ENCODE results near the gene TMEM59L. TPM values are rescaled to one million over a fixed set of nuclear protein-coding genes. Genes with fewer than 3 reads are reported as not detected.
A peak's percentile ranks its signal among the peaks of the same experiment; 100 is the strongest.

TMEM59L gene
- total RNA-seq, 1 donor from 2014 or later = 9.4 TPM

DNA sequence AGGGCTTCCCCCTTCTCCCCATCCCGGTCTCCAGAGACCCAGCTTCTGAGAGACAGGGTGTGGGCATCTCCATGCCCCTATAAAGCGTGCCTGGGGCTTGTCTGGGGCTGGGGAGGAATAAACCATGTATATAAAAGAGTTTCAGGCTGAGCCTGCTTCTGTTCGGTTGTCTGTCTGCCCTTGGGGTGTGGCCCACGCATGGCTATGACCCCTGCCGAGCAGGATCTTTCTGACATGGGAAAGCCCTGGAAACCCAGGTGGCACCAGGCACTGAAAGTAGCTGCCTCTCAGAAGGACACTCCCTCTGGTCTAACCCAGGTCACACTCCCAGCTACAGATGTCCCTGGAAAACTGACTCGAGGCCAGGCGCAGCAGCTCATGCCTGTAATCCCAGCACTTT, 8.2 kb downstream of the TMEM59L start:
- no peak overlapping the region for H3K27ac Mint-ChIP-seq
- H3K27me3 Mint-ChIP-seq = peaks cover 13% of the 10 kb centered on the region
- no peaks in the 10 kb centered on the region for H3K36me3 Mint-ChIP-seq
- H3K4me1 Mint-ChIP-seq (ENCODE audit: unreplicated experiment) = no peaks in the 10 kb centered on the region
- H3K4me3 Mint-ChIP-seq = no peak overlapping the region
- TF ChIP-seq, protein P1, sequence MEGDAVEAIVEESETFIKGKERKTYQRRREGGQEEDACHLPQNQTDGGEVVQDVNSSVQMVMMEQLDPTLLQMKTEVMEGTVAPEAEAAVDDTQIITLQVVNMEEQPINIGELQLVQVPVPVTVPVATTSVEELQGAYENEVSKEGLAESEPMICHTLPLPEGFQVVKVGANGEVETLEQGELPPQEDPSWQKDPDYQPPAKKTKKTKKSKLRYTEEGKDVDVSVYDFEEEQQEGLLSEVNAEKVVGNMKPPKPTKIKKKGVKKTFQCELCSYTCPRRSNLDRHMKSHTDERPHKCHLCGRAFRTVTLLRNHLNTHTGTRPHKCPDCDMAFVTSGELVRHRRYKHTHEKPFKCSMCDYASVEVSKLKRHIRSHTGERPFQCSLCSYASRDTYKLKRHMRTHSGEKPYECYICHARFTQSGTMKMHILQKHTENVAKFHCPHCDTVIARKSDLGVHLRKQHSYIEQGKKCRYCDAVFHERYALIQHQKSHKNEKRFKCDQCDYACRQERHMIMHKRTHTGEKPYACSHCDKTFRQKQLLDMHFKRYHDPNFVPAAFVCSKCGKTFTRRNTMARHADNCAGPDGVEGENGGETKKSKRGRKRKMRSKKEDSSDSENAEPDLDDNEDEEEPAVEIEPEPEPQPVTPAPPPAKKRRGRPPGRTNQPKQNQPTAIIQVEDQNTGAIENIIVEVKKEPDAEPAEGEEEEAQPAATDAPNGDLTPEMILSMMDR (conservative IDR thresholded peaks at IDR 0.05) = no peak
- DNase-seq (ENCODE audit: extremely low spot score, unreplicated experiment) = no peak
- H3K9me3 Mint-ChIP-seq = peaks cover 5% of the 10 kb centered on the region

DNA sequence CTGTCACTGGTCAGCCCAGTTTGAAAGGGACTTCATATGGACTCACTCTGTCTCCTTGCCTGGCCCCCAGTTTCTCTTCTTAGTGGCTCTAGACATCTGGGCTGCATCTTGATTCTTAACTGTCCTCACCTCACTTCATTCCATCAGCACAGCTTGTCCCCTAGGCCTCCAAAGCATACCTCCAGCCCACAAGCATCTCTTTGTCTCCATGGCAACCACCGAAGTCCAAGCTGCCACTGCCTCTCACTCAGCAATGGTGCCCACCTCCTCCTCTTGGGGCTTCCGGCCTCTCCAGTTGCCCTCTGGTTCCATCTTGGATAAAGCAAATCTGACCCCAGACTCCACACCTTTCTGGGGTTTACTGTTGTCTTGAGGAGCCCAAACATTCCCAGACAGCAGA, 14.2 kb downstream of the TMEM59L start:
- TF ChIP-seq, protein P1 (conservative IDR thresholded peaks at IDR 0.05) = no peak
- Mint-ChIP-seq H3K27me3 (peaks cover 18% of the 10 kb centered on the region), H3K36me3 (no peaks in the 10 kb centered on the region), H3K4me1 (ENCODE audit: unreplicated experiment) (no peaks in the 10 kb centered on the region), H3K4me3 (no peak overlapping the region), H3K9me3 (peaks cover 6% of the 10 kb centered on the region), H3K27ac (no peak overlapping the region)
- DNase-seq (ENCODE audit: extremely low spot score, unreplicated experiment) = no peak

DNA sequence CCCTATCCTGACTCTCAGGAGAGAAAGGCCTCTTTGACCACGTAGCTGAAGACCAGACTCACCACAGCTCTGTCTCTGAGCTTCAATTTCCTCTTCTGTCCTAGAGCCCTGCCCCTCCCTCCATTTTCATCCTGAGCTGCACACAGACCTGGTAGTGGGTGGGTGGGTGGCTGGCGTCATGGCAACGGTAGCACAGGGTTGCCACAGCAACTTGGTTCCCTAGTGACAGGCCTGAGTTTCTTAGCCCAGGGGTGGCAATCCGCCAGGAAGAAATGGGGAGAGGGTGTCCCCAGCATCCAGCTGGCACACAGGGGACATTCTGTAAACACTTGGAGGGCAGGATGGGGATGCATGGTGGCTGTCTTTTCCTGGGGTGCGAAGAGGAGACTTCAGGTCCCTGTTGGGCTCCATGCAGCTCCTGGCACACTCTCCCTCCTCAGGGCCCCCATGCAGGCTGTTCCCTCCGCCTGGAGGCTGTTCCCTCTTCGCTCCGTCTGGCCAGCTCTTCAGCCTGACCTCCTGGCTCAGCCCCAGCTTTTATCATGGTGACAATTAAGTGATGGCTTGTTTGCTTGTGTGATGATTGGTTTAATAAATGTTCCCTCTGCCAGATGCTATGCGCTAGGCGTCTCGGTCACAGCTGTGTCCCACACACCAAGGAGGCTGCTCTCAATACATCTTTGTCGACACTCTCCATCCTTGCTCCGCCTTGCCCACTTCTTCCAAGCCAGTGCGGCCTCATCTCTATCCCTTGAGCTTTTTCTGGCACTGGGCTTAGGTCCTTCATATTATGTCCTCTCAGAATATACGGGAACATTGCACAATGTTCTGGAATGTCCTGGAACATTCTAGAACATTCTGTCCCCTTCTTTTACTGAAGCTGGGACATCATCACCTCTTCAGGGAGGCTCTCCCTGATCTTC, 16.8 kb downstream of the TMEM59L start:
- no peak overlapping the region for H3K27ac Mint-ChIP-seq
- peaks cover 6% of the 10 kb centered on the region for H3K9me3 Mint-ChIP-seq
- H3K4me3 Mint-ChIP-seq = no peak overlapping the region
- no peaks in the 10 kb centered on the region for H3K36me3 Mint-ChIP-seq
- DNase-seq (ENCODE audit: extremely low spot score, unreplicated experiment) = no peak
- H3K4me1 Mint-ChIP-seq (ENCODE audit: unreplicated experiment) = no peaks in the 10 kb centered on the region
- TF ChIP-seq, protein P1 (conservative IDR thresholded peaks at IDR 0.05) = no peak
- peaks cover 15% of the 10 kb centered on the region for H3K27me3 Mint-ChIP-seq

DNA sequence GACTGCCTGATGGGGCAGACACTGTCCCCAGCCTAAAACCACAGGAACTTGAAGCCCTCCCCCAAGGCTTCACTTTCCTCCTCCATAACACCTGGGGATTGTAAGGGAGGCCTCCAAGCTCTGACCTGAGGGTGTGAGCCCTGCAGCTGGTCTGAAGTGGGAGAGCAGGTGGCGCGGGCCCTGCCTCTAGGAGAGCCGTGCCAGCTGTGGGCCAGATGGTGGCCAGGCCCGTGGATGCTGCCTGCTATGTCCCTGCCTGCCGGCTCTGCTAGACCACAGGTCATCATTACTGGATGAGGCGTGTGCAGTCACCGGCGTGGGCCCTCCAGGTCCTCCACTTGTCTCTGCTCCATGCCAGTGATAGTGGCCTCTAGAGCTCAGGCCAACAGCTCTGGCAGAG, 20.7 kb downstream of the TMEM59L start:
- no peak overlapping the region for H3K4me3 Mint-ChIP-seq

DNA sequence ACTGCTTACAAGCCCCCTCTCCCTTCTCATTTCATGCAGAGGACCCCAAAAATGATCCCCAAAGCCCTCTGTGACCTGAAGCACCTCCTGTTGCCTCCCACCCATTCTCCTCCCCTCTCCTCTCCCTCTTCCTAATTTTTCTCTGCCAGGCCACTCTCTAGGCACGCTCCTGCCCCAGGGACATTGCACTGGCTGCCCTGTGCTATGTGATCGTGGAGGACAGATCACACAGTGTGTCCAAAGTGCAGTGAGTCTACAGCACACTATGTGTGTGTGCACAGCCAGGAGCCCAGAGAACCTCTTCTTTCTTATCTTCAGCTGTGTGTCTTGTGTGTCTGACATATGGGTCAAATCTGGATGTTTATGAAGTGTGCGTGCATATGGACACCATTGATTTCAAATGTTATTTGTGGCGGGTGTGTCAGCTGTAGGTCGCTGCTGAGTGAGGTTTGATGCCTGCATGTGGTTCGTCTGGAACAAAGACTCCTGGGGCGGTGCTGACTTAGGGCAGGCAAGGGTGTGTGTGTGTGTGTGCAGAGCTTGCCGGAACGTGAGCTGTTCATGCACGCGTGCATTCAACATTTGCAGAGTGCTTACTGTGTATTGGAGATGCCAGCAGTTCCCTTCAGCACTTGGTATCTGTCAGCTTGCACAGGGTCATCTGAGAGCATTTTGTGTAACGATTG, 22.1 kb downstream of the TMEM59L start:
- H3K36me3 Mint-ChIP-seq = peaks cover 4% of the 10 kb centered on the region
- peaks cover 4% of the 10 kb centered on the region for H3K27me3 Mint-ChIP-seq
- H3K9me3 Mint-ChIP-seq = peaks cover 4% of the 10 kb centered on the region
- H3K27ac Mint-ChIP-seq = peak overlapping the region; percentile 35
- peak overlapping the region; percentile 26 for H3K4me3 Mint-ChIP-seq
- DNase-seq (ENCODE audit: extremely low spot score, unreplicated experiment) = no peak
- TF ChIP-seq, protein P1 (conservative IDR thresholded peaks at IDR 0.05) = no peak
- H3K4me1 Mint-ChIP-seq (ENCODE audit: unreplicated experiment) = peaks cover 20% of the 10 kb centered on the region

More for the DNA sequence above, 20.7 kb downstream of the TMEM59L start:
- no peak for DNase-seq (ENCODE audit: extremely low spot score, unreplicated experiment)
- Mint-ChIP-seq H3K27me3 (peaks cover 10% of the 10 kb centered on the region), H3K27ac (no peak overlapping the region), H3K4me1 (ENCODE audit: unreplicated experiment) (peaks cover 17% of the 10 kb centered on the region), H3K36me3 (peaks cover 4% of the 10 kb centered on the region), H3K9me3 (peaks cover 6% of the 10 kb centered on the region)
- TF ChIP-seq, protein P1 (conservative IDR thresholded peaks at IDR 0.05) = no peak
